GM13976 (cell line): ENCODE results near the gene SLC49A3.
A peak's percentile ranks its signal among the peaks of the same experiment; 100 is the strongest.

Experiments used
- DNase-seq: peaks from one replicate; pipeline ENCODE4 v3.0.0; 2012; ENCODE audit warnings: low spot score
- CTCF ChIP-seq: IDR thresholded peaks from 2 replicates; pipeline ENCODE4 v1.5.1; 2012; ENCODE audit warnings: borderline replicate concordance, mild to moderate bottlenecking; ENCODE audit not compliant: insufficient read depth; ENCODE audit errors: extremely low read depth, missing control alignments, control extremely low read depth
- in situ Hi-C: fragments of 300-500 bp; cut with MboI; formaldehyde crosslinking; loops from one replicate; pipeline ENCODE4 v1.12.0; 2022; ENCODE audit warnings: low sequenced_read_pairs, mixed read lengths, inconsistent platforms; ENCODE audit not compliant: unreplicated experiment

The SLC49A3 gene

DNA sequence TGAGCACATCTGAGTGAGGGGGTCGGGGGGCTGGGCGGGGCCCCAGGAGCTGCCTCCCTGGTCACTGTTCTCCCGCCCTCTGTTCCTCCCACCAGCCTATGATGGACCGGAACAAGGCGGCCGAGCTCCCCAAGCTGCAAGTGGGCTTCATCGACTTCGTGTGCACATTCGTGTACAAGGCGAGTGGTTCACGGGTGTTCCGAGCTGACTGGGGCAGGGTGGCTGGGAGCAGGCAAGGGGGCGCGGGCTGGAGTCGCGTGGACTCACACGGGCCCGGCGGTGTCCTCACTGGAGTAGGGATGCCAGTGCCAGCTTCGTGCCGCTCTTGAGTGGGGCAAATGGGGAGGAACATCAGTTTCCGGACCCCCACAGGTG lies 22.5 kb downstream of the SLC49A3 start:
- in situ Hi-C loops: no loop called here
- no peak for DNase-seq
- TF ChIP-seq CTCF: no peak

DNA sequence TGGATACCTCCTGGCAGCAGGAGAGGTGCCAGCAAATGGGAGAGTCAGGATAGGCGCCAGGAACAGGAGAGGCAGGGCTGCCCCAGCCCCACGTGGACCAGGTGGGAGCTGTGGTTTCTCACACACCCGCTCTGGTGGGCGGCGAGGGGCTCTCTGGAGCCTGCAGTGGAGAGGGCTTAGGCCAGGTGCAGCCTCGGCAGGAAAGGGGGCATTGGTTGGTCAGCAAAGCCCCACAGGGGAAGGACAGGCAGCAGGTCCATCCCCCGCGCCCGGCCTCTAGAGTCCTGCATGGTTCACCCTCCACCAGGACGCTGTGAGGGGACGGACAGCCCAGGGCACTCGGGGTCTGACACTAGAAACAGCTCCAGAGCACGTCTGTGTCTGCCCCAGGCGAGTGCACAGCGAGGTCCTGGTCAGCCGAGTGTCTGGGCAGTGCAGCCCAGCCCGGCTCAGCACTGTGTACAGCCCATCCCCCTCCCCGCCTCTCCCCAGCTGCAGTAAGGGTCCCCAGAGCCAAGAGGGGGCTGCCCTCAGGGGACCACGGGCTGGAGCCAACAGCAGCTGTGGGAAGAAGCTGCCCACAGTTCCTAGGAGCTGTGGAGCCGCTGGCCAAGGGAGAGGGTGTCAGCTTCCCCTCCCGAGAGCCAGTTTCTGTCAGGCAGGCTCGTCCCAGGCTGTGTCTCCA lies 23.1 kb downstream of the SLC49A3 start:
- DNase-seq: no peak
- TF ChIP-seq CTCF: no peak
- in situ Hi-C loops: no loop called here

DNA sequence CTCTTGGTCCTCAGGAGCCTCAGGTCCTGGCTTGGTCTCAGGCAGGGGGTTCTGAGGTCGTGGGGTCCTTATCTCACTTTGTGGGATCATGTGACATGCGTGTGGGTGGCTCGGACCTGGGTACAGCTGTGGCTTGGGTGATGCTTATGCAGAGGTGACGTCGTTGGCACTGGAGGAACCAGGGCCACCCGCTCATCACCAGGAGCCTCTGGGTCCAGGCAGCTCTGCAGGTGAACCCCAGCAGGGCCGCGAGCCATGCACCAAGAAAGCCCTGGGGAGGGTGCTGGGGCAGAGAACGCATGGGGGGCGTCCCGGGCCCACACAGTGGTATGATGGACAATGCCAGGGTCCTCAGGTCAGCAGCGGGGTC lies 23.6 kb downstream of the SLC49A3 start:
- no peak for DNase-seq
- TF ChIP-seq CTCF: no peak
- in situ Hi-C loops: no loop called here

GRCh38 chr4:664713-665231 lies 24.2 kb downstream of the SLC49A3 start:
- DNase-seq: no peak
- in situ Hi-C loops: no loop called here
- TF ChIP-seq CTCF: no peak

GRCh38 chr4:663438-664428 lies 25.2 kb downstream of the SLC49A3 start:
- TF ChIP-seq CTCF: no peak
- DNase-seq: peak; percentile 90
- in situ Hi-C loops: no loop called here

- in situ Hi-C loops: no loop called here
- DNase-seq: no peak
- no peak for TF ChIP-seq CTCF
Observed at GRCh38 chr4:663046-663437, 25.9 kb downstream of the SLC49A3 start.
